HL-60 (cell line): ENCODE results near the gene HES6.

Experiments
- DNase-seq, 2 experiments: peaks; one replicate each; pipeline ENCODE4 v3.0.0-alpha.2; 2010 to 2020; ENCODE audit warnings: low read depth in 1 of 2, low spot score in 1 of 2
- H3K27ac ChIP-seq: fragments of 250-450 bp; sonication (Bioruptor Pico); replicated peaks from 2 replicates; pipeline ENCODE4 v1.5.1; 2020; ENCODE audit warnings: mild to moderate bottlenecking, moderate library complexity
- H3K27me3 ChIP-seq: fragments of 250-450 bp; sonication (Bioruptor Pico); 2 replicates; pipeline ENCODE4 v1.5.1; 2021; ENCODE audit warnings: mild to moderate bottlenecking, moderate library complexity; ENCODE audit not compliant: insufficient read depth, poor library complexity, severe bottlenecking
- H3K4me3 ChIP-seq: replicated peaks from 2 replicates; pipeline ENCODE4 v1.5.1; 2011; ENCODE audit warnings: mild to moderate bottlenecking, control low read depth, low read length; ENCODE audit not compliant: insufficient read depth
- GABPA ChIP-seq: IDR thresholded peaks from 2 replicates; pipeline ENCODE4 v1.6.1; 2012; ENCODE audit warnings: low read depth
- POLR2AphosphoS5 ChIP-seq: IDR thresholded peaks from 2 replicates; pipeline ENCODE4 v1.6.1; 2012; ENCODE audit warnings: low read depth
- SPI1 ChIP-seq: IDR thresholded peaks from 2 replicates; pipeline ENCODE4 v1.6.1; 2012; ENCODE audit warnings: low read depth, mild to moderate bottlenecking, borderline replicate concordance
- TF ChIP-seq, protein P1 (sequence below): IDR thresholded peaks from one replicate; pipeline ENCODE4 v1.5.1; 2011; ENCODE audit warnings: low read length, control low read depth, inconsistent platforms; ENCODE audit not compliant: insufficient read depth
- TF ChIP-seq, protein P2 (sequence below): IDR thresholded peaks from 2 replicates; pipeline ENCODE4 v1.6.1; 2012; ENCODE audit warnings: low read depth; ENCODE audit not compliant: insufficient replicate concordance

The HES6 gene

DNA sequence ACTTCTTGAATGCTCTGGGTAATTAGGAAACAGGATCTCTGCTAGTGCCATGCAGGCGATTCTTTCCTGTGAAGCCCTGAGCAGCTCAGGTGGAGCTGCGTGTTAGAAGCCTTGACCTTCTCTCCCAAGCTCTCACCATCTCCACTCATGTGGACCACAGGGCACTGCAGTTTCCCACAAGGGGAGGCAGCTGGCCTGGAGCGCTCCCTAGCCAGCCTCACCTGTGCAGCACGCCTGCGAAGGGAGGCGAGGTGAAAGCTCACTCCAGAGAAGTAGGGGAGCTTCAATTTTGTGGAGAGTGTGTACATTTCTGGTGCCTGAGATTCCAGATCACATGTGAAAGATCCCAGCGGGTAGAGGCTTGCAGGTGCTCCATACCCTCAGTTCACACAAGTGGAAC, 11.1 kb upstream of the HES6 start:
- TF ChIP-seq SPI1: no peak
- TF ChIP-seq, protein P1, sequence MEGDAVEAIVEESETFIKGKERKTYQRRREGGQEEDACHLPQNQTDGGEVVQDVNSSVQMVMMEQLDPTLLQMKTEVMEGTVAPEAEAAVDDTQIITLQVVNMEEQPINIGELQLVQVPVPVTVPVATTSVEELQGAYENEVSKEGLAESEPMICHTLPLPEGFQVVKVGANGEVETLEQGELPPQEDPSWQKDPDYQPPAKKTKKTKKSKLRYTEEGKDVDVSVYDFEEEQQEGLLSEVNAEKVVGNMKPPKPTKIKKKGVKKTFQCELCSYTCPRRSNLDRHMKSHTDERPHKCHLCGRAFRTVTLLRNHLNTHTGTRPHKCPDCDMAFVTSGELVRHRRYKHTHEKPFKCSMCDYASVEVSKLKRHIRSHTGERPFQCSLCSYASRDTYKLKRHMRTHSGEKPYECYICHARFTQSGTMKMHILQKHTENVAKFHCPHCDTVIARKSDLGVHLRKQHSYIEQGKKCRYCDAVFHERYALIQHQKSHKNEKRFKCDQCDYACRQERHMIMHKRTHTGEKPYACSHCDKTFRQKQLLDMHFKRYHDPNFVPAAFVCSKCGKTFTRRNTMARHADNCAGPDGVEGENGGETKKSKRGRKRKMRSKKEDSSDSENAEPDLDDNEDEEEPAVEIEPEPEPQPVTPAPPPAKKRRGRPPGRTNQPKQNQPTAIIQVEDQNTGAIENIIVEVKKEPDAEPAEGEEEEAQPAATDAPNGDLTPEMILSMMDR: no peak
- TF ChIP-seq POLR2AphosphoS5: no peak
- TF ChIP-seq, protein P2, sequence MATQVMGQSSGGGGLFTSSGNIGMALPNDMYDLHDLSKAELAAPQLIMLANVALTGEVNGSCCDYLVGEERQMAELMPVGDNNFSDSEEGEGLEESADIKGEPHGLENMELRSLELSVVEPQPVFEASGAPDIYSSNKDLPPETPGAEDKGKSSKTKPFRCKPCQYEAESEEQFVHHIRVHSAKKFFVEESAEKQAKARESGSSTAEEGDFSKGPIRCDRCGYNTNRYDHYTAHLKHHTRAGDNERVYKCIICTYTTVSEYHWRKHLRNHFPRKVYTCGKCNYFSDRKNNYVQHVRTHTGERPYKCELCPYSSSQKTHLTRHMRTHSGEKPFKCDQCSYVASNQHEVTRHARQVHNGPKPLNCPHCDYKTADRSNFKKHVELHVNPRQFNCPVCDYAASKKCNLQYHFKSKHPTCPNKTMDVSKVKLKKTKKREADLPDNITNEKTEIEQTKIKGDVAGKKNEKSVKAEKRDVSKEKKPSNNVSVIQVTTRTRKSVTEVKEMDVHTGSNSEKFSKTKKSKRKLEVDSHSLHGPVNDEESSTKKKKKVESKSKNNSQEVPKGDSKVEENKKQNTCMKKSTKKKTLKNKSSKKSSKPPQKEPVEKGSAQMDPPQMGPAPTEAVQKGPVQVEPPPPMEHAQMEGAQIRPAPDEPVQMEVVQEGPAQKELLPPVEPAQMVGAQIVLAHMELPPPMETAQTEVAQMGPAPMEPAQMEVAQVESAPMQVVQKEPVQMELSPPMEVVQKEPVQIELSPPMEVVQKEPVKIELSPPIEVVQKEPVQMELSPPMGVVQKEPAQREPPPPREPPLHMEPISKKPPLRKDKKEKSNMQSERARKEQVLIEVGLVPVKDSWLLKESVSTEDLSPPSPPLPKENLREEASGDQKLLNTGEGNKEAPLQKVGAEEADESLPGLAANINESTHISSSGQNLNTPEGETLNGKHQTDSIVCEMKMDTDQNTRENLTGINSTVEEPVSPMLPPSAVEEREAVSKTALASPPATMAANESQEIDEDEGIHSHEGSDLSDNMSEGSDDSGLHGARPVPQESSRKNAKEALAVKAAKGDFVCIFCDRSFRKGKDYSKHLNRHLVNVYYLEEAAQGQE: no peak
- TF ChIP-seq GABPA: no peak
- no peak for DNase-seq
- Histone ChIP-seq H3K4me3 (no peak overlapping the region), H3K27ac (no peak overlapping the region), H3K27me3 (no peaks in the 10 kb centered on the region)

GRCh38 chr2:238247841-238248453, 8.1 kb upstream of the HES6 start:
- Histone ChIP-seq H3K4me3 (no peak overlapping the region), H3K27me3 (no peaks in the 10 kb centered on the region), H3K27ac (no peak overlapping the region)
- DNase-seq: no peak
- TF ChIP-seq SPI1 (no peak), GABPA (no peak), POLR2AphosphoS5 (no peak)
- TF ChIP-seq, protein P1: no peak
- TF ChIP-seq, protein P2: no peak

DNA sequence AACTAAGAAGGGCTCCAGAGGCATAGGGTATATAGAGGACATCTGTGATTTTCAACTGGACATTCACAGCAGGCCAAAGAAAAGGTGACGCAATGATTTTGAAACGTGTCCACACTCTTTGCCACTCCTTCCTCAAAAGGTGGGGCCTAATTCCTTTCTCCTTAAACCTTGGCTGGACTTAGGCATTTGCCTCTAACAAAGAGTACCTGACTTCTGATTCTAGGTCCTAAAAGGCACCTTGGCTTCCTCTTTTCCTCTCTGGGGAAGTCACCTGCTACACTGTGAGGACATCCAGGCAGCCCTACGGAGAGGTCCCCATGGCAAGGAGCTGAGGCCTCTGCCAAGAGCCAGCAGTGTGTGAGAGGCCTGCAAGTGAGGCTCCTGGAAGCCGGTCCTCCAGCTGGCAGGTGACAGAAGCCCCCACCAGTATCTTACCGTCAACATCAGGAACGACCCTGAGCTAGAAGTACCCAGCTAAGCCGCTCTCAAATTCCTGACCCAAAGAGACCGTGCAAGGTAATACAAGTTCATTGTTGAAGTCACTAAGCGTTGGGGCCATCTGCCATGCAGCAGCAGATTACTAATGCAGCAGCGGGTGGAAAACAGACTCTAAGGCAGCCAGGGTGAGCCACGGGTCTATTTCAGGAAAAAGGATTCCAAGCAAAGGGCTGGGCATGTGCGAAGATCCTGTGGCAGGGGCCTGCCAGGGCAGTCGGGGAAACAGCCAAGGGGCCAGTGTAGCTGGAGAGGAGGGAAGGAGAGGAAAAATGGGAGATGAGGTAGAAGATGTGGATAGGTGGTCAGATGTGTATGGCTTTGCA, 7.4 kb upstream of the HES6 start:
- H3K27ac ChIP-seq: no peak overlapping the region
- no peak overlapping the region for H3K4me3 ChIP-seq
- no peak for DNase-seq
- TF ChIP-seq SPI1: peak; percentile 35; the same call in 1 of the 2 replicates
- TF ChIP-seq, protein P1: no peak
- no peaks in the 10 kb centered on the region for H3K27me3 ChIP-seq

DNA sequence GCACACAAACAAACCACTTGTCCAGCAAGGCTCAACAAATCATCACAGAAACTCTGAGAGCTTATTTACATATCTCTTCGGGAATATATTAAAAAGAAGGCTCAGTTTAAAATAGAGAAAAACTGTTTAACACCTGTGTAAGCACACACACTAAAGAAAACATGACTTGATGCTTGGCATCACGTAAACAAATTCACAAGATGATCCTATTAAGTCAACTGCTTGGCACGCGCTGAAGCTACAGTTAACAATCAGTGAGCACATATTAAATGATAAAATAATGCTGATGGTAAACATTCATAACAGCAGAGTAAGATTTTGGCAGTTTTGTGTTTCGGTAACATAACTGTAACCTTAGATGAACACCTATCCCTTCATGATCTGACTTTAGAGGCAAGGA, 4.3 kb upstream of the HES6 start:
- H3K27me3 ChIP-seq: no peaks in the 10 kb centered on the region
- H3K4me3 ChIP-seq: no peak overlapping the region
- TF ChIP-seq SPI1: no peak
- no peak for TF ChIP-seq GABPA
- TF ChIP-seq, protein P2: no peak
- TF ChIP-seq POLR2AphosphoS5: no peak
- TF ChIP-seq, protein P1: no peak
- DNase-seq: no peak
- H3K27ac ChIP-seq: no peak overlapping the region
